ENCODE data around the gene ALAS1. TPM values are rescaled to one million over a fixed set of nuclear protein-coding genes. Genes with fewer than 3 reads are reported as not detected.

The ALAS1 gene
- total RNA-seq, 1 experiment from 2014 or later = 58.6 TPM

DNA sequence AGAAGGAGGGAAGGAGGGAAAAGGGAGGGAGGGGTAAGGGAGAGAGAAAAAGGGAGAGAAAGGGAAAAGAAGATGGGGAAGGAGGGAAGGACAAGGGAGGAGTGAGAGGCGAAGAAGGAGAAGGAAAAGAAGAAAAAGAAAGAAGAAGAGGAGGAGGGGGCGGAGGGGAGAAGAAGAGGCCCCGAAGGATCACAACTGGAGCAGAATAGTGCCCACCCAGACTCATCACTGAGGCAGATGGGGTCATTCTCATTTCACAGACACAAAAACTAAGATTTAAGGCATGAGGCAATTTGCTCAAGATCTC lies 2.7 kb upstream of the ALAS1 start:
- Histone ChIP-seq H3K9me3 (ENCODE audit: low read depth, low read length, poor library complexity, severe bottlenecking) (no peaks in the 10 kb centered on the region), H3K27me3 (replicated peaks; ENCODE audit: insufficient read depth, low read depth, low read length, poor library complexity) (no peaks in the 10 kb centered on the region), H3K4me3 (ENCODE audit: low read depth, low read length, poor library complexity, severe bottlenecking) (no peak overlapping the region), H3K36me3 (ENCODE audit: insufficient read depth, low read length, poor library complexity, severe bottlenecking) (peaks cover 3% of the 10 kb centered on the region), H3K27ac (ENCODE audit: low read depth, low read length, poor library complexity, severe bottlenecking) (no peak overlapping the region), H3K4me1 (ENCODE audit: insufficient read depth, low read length, poor library complexity, severe bottlenecking) (no peaks in the 10 kb centered on the region)
- no peak for DNase-seq (ENCODE audit: low spot score)
- intact Hi-C loops (cut with micrococcal nuclease; ENCODE audit: unreplicated experiment) = no loop called here
- ChIA-PET CTCF (no interaction called here), POLR2A (ENCODE audit: low non-redundant PET) (no interaction called here)
- BruUV-seq (replicated peaks) = no TSS peak
- TF ChIP-seq CTCF (conservative IDR thresholded peaks at IDR 0.05; ENCODE audit: low read depth, low read length) (no peak), EZH2 (IDR thresholded peaks at IDR 0.05; ENCODE audit: borderline replicate concordance, low read depth, low read length, poor library complexity, severe bottlenecking) (no peak)

DNA sequence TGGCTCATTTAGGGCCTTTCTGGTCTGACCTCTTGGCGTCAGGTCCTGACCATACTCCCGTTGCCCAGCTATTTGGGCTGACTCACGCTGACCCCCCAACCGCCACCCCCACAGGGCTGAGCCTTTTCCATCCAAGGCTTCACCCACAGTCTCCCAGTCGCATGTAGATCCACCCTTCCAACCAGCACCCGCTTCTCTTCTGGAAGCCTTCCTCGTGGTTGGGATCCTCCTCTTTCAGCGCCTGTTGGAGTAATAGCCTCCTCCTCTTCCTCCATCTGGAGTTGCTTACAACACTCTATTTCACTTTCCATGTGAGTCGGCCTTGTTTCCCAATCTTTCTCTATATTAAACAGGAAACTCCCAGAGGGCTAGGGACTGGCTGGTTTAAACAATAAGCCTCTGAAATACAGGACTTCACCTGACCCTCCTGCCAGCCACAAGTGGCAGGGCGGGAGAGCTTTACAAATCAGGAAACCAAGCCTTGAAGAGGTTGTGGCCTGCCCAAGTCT lies 2.1 kb upstream of the ALAS1 start:
- Histone ChIP-seq H3K27ac (ENCODE audit: low read depth, low read length, poor library complexity, severe bottlenecking) (no peak overlapping the region), H3K4me3 (ENCODE audit: low read depth, low read length, poor library complexity, severe bottlenecking) (no peak overlapping the region), H3K27me3 (replicated peaks; ENCODE audit: insufficient read depth, low read depth, low read length, poor library complexity) (no peaks in the 10 kb centered on the region), H3K4me1 (ENCODE audit: insufficient read depth, low read length, poor library complexity, severe bottlenecking) (no peaks in the 10 kb centered on the region), H3K9me3 (ENCODE audit: low read depth, low read length, poor library complexity, severe bottlenecking) (no peaks in the 10 kb centered on the region), H3K36me3 (ENCODE audit: insufficient read depth, low read length, poor library complexity, severe bottlenecking) (peaks cover 8% of the 10 kb centered on the region)
- intact Hi-C loops (cut with micrococcal nuclease; ENCODE audit: unreplicated experiment) = no loop called here
- no peak for TF ChIP-seq CTCF (conservative IDR thresholded peaks at IDR 0.05; ENCODE audit: low read depth, low read length)
- TF ChIP-seq EZH2 (IDR thresholded peaks at IDR 0.05; ENCODE audit: borderline replicate concordance, low read depth, low read length, poor library complexity, severe bottlenecking) = no peak
- ChIA-PET CTCF (no interaction called here), POLR2A (ENCODE audit: low non-redundant PET) (no interaction called here)
- no TSS peak for BruUV-seq (replicated peaks)
- DNase-seq (ENCODE audit: low spot score) = no peak

- H3K36me3 ChIP-seq (ENCODE audit: insufficient read depth, low read length, poor library complexity, severe bottlenecking) = peaks cover 8% of the 10 kb centered on the region
- H3K27ac ChIP-seq (ENCODE audit: low read depth, low read length, poor library complexity, severe bottlenecking) = peak overlapping the region; percentile 75
- intact Hi-C loops (cut with micrococcal nuclease; ENCODE audit: unreplicated experiment) = no loop called here
- no TSS peak for BruUV-seq (replicated peaks)
- H3K4me3 ChIP-seq (ENCODE audit: low read depth, low read length, poor library complexity, severe bottlenecking) = no peak overlapping the region
- no peaks in the 10 kb centered on the region for H3K4me1 ChIP-seq (ENCODE audit: insufficient read depth, low read length, poor library complexity, severe bottlenecking)
- no peaks in the 10 kb centered on the region for H3K9me3 ChIP-seq (ENCODE audit: low read depth, low read length, poor library complexity, severe bottlenecking)
- H3K27me3 ChIP-seq (replicated peaks; ENCODE audit: insufficient read depth, low read depth, low read length, poor library complexity) = no peaks in the 10 kb centered on the region
- TF ChIP-seq CTCF (conservative IDR thresholded peaks at IDR 0.05; ENCODE audit: low read depth, low read length) = no peak
- TF ChIP-seq EZH2 (IDR thresholded peaks at IDR 0.05; ENCODE audit: borderline replicate concordance, low read depth, low read length, poor library complexity, severe bottlenecking) = no peak
- POLR2A ChIA-PET (ENCODE audit: low non-redundant PET) = no interaction called here
- CTCF ChIA-PET = no interaction called here
- DNase-seq (ENCODE audit: low spot score) = no peak
These were observed 983 bp upstream of the ALAS1 start for GRCh38 chr3:52196977-52197376.

Measured in A673 (cell line).